K562 (cell line): Measurements from ENCODE around the gene PLAAT4. TPM values are rescaled to one million over a fixed set of nuclear protein-coding genes. Genes with fewer than 3 reads are reported as not detected.

Experiments used
- ATAC-seq: fragments of 200-7000 bp; cut with Tn5 transposase; 3 replicates; pipeline ENCODE4 v1.9.1; 2020; ENCODE audit warnings: moderate library complexity
- BruUV-seq: library from RNA; stranded (reverse); fragments of 400-500 nt; replicated peaks from 2 replicates; lab custom pipeline; 2021; lab: Mats Ljungman, UMichigan
- CTCF ChIA-PET: fragments of 300-600 bp; formaldehyde crosslinking; extraction: SDS; loops from one replicate; lab custom pipeline; 2021; ENCODE audit warnings: low intra/inter-chr PET ratio; lab: Yijun Ruan, JAX
- POLR2A ChIA-PET: fragments of 300-600, 350-650 bp; sonication (Branson Sonifier 250); formaldehyde crosslinking; extraction: SDS; loops from one replicate; lab custom pipeline; 2021; ENCODE audit warnings: antibody characterized with exemption, inconsistent platforms; lab: Yijun Ruan, JAX
- DNase-seq, 4 experiments: peaks; one replicate each; pipeline versions ENCODE4 v3.0.0 to v3.0.0-alpha.2; 2011 to 2018; ENCODE audit warnings: low spot score in 3 of 4, mixed read lengths in 3 of 4; ENCODE audit errors: extremely low read depth in 1 of 4
- FAIRE-seq: peaks from 2 replicates; lab custom pipeline; 2011; peaks lifted over from hg19 to GRCh38; lab: Jason Lieb, UNC
- H2AFZ ChIP-seq: 2 replicates; pipeline ENCODE4 v1.6.0; 2011; ENCODE audit warnings: low read depth, low read length, control low read depth, inconsistent platforms
- H3K27ac ChIP-seq: fragments of 200-600 bp; 3 replicates; pipeline ENCODE4 v1.8.0; 2011; ENCODE audit warnings: low read depth, mild to moderate bottlenecking, control low read depth, inconsistent platforms, low read length, moderate library complexity, mixed read lengths; ENCODE audit errors: extremely low read depth
- H3K27me3 ChIP-seq, 2 experiments: fragments of 300-600 bp in 1 of 2; 2 replicates in 1 of 2; 3 replicates in 1 of 2; pipeline versions ENCODE4 v1.6.0 to v1.8.0; 2011; ENCODE audit warnings: inconsistent platforms in 2 of 2, low read length in 2 of 2, mild to moderate bottlenecking in 1 of 2, mixed read lengths in 1 of 2, moderate library complexity in 1 of 2; ENCODE audit not compliant: control insufficient read depth in 2 of 2, insufficient read depth in 2 of 2
- H3K36me3 ChIP-seq: fragments of 300-600 bp; 3 replicates; pipeline ENCODE4 v1.8.0; 2011; ENCODE audit warnings: mild to moderate bottlenecking, low read length, inconsistent platforms; ENCODE audit not compliant: control insufficient read depth, insufficient read depth
- H3K4me1 ChIP-seq, 2 experiments: fragments of 200-600 bp in 1 of 2; replicated peaks in 1 of 2; 2 replicates in 1 of 2; 3 replicates in 1 of 2; pipeline versions ENCODE4 v1.5.1 to v1.8.0; 2011; ENCODE audit warnings: inconsistent platforms in 2 of 2, low read length in 2 of 2, mild to moderate bottlenecking in 1 of 2, mixed read lengths in 1 of 2, moderate library complexity in 1 of 2; ENCODE audit not compliant: control insufficient read depth in 2 of 2, insufficient read depth in 2 of 2
- H3K4me2 ChIP-seq: 2 replicates; pipeline ENCODE4 v1.6.1; 2011; ENCODE audit warnings: low read length, control low read depth, inconsistent platforms, mixed read lengths; ENCODE audit not compliant: insufficient read depth
- H3K4me3 ChIP-seq: fragments of 200-600 bp; sonication (generic), shearing (Covaris generic); 2 replicates; pipeline ENCODE4 v1.5.1; 2016; ENCODE audit warnings: control low read depth, inconsistent platforms
- H3K79me2 ChIP-seq: fragments of 200-600 bp; 3 replicates; pipeline ENCODE4 v1.8.0; 2011; ENCODE audit warnings: low read length, inconsistent platforms; ENCODE audit not compliant: control insufficient read depth, insufficient read depth
- H3K9ac ChIP-seq, 2 experiments: 2 replicates each; pipeline versions ENCODE4 v1.6.0 to v1.6.1; 2011; ENCODE audit warnings: low read depth in 2 of 2, low read length in 2 of 2, control low read depth in 1 of 2, inconsistent platforms in 1 of 2, mild to moderate bottlenecking in 1 of 2, mixed read lengths in 1 of 2; ENCODE audit not compliant: insufficient read depth in 1 of 2
- H3K9me1 ChIP-seq: one replicate; pipeline ENCODE4 v1.6.0; 2011; ENCODE audit warnings: inconsistent platforms, mild to moderate bottlenecking, low read length, moderate library complexity; ENCODE audit not compliant: control insufficient read depth, insufficient read depth
- H3K9me3 ChIP-seq: replicated peaks from 2 replicates; pipeline ENCODE4 v1.5.1; 2011; ENCODE audit warnings: low read depth, low read length, inconsistent platforms; ENCODE audit not compliant: control insufficient read depth, insufficient read depth
- H4K20me1 ChIP-seq: replicated peaks from 2 replicates; pipeline ENCODE4 v1.6.1; 2011; ENCODE audit warnings: low read length, inconsistent platforms, mixed read lengths; ENCODE audit not compliant: control insufficient read depth, insufficient read depth
- CBX3 ChIP-seq, 2 experiments: IDR thresholded peaks; 1 replicate in 1 of 2; 2 replicates in 1 of 2; pipeline ENCODE4 v1.6.1; 2012; ENCODE audit warnings: inconsistent platforms in 2 of 2, low read length in 2 of 2, borderline replicate concordance in 1 of 2, control low read depth in 1 of 2
- HNRNPK ChIP-seq: fragments of 200-400 bp; formaldehyde crosslinking; IDR thresholded peaks from one replicate; pipeline ENCODE4 v1.6.1; 2018; ENCODE audit warnings: mild to moderate bottlenecking, low read depth, low read length; ENCODE audit not compliant: poor library complexity, severe bottlenecking
- KLF16 ChIP-seq: IDR thresholded peaks from 2 replicates; pipeline ENCODE4 v1.6.1; 2016; ENCODE audit warnings: antibody characterized with exemption
- NR2C1 ChIP-seq, 2 experiments: fragments of 450-650 bp; IDR thresholded peaks; 2 replicates each; pipeline ENCODE4 v1.6.1; 2017; ENCODE audit warnings: mild to moderate bottlenecking in 2 of 2, antibody characterized with exemption in 1 of 2, inconsistent platforms in 1 of 2, missing compliant biosample characterization in 1 of 2, missing genetic modification characterization in 1 of 2
- RAD51 ChIP-seq: fragments of 450-650 bp; IDR thresholded peaks from 2 replicates; pipeline ENCODE4 v1.7.1; 2016; ENCODE audit warnings: low read depth, mild to moderate bottlenecking, borderline replicate concordance
- RCOR1 ChIP-seq, 2 experiments: IDR thresholded peaks; 2 replicates each; pipeline ENCODE4 v1.6.1; 2012; ENCODE audit warnings: low read depth in 2 of 2, low read length in 2 of 2, borderline replicate concordance in 1 of 2, improper control_type of control experiment in 1 of 2
- RFX7 ChIP-seq: fragments of 250-450 bp; sonication (Bioruptor Pico); IDR thresholded peaks from 2 replicates; pipeline ENCODE4 v1.5.1; 2021; ENCODE audit warnings: mild to moderate bottlenecking
- SMARCA5 ChIP-seq: fragments of 450-650 bp; IDR thresholded peaks from 2 replicates; pipeline ENCODE4 v1.6.1; 2016
- SOX6 ChIP-seq: fragments of 450-650 bp; IDR thresholded peaks from 2 replicates; pipeline ENCODE4 v1.6.1; 2014; ENCODE audit warnings: mild to moderate bottlenecking
- SRSF1 ChIP-seq: fragments of 200-400 bp; formaldehyde crosslinking; IDR thresholded peaks from 2 replicates; pipeline ENCODE4 v1.6.1; 2017; ENCODE audit warnings: mild to moderate bottlenecking, low read depth, low read length, moderate library complexity
- YBX1 ChIP-seq: fragments of 450-650 bp; IDR thresholded peaks from 2 replicates; pipeline ENCODE4 v1.7.1; 2016; ENCODE audit warnings: mild to moderate bottlenecking
- ZKSCAN8 ChIP-seq: fragments of 200-800 bp; sonication (Bioruptor generic); IDR thresholded peaks from 2 replicates; pipeline ENCODE4 v1.6.1; 2016; ENCODE audit warnings: missing genetic modification characterization, missing compliant biosample characterization
- ZNF232 ChIP-seq: sonication (generic); formaldehyde crosslinking; IDR thresholded peaks from 2 replicates; pipeline ENCODE4 v1.8.0; 2022; ENCODE audit warnings: mild to moderate bottlenecking, missing genetic modification reagents
- WGBS: fragments of 100-300 bp; shearing (Covaris generic); methylation state at CpG from one replicate; pipeline ENCODE4 v1.1.6; 2016; ENCODE audit warnings: low coverage, mixed read lengths; ENCODE audit not compliant: insufficient coverage; ENCODE audit errors: missing lambda C conversion rate; 5-methylcytosine and 5-hydroxymethylcytosine counted together
- in situ Hi-C: fragments of 300-500 bp; cut with MboI; formaldehyde crosslinking; loops from 4 replicates; pipeline ENCODE4 v1.15.0; 2018; ENCODE audit warnings: inconsistent platforms, mixed read lengths
- intact Hi-C: fragments of 100-400 bp; cut with micrococcal nuclease; formaldehyde crosslinking; loops from 2 replicates; pipeline ENCODE4 v1.14.2; 2022
- polyA plus RNA-seq, 8 experiments: library from polyadenylated mRNA; depleted of rRNA in 4 of 8; stranded (reverse) in 5 of 8; unstranded in 3 of 8; fragments of >200 nt; fragmentation: Nextera tagmentation in 2 of 8; fragmentation: Illumina TruSeq in 1 of 8; extraction: Ambion mirVana in 2 of 8; extraction: Trizol in 1 of 8; gene quantifications; 2 replicates each; pipeline versions ENCODE4 v1.2.1 to v1.2.3, GENCODE V29; 2011 to 2014; ENCODE audit warnings: inconsistent platforms in 1 of 8, missing spikeins in 1 of 8
- total RNA-seq, 7 experiments: library from RNA; depleted of rRNA in 6 of 7; stranded (reverse); fragments of >200 nt in 6 of 7; fragmentation: Illumina TruSeq in 2 of 7; extraction: Trizol in 2 of 7; gene quantifications; 2 replicates each; pipeline versions ENCODE4 v1.2.1 to v1.2.3, GENCODE V29; 2011 to 2021; ENCODE audit warnings: low replicate concordance in 1 of 7
- TF ChIP-seq, protein P1 (sequence below): fragments of 250-450 bp; sonication (Bioruptor Pico); IDR thresholded peaks from 2 replicates; pipeline ENCODE4 v1.4.0; 2020; ENCODE audit warnings: borderline replicate concordance

Gene PLAAT4
- total and polyA plus RNA-seq, 9 of the 15 experiments (the other 6 are each of a cell fraction or from before 2014, with no cell fraction given): 0.54 to 3.0 (median 1.3) TPM; not detected in 1

DNA sequence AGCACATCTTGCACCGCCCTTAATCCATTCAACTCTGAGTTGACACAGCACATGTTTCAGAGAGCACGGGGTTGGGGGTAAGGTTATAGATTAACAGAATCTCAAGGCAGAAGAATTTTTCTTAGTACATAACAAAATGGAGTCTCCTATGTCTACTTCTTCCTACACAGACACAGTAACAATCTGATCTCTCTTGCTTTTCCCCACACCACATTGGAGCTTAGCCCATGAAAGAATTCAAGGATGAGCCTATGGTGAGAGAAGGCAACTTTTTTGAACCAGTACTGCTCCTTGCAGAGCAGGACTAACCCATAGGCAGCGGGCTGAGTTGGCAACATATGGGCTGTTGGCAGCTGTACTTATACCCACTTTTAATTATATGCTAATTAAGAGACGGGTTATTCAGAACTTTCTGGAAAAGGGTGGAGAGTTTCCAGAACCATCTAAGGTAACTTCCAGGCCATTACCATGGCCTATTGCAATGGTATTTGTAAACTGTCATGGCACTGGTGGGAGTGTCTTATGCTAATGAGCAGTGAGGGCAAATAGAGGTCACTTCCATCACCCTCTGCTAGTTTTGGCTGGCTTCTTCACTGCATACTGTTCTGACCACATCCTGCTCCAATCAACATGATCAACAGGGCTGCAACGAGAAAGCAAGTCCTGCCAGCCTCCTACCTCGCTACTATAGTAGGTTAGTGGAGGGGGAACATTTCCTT lies 5.4 kb upstream of the PLAAT4 start (continued):
- TF ChIP-seq CBX3 (IDR thresholded peaks at IDR 0.05; ENCODE audit: borderline replicate concordance in 1 of 2, low read length in 2 of 2): peak in 1 of 2 experiments; percentile 55; a peak in 1 of 3 replicates
- TF ChIP-seq NR2C1 (IDR thresholded peaks at IDR 0.05): 0 out of 2 replicates have a peak, but pooled peaks have one; percentile 10
- peak; percentile 89 for TF ChIP-seq NR2C1 (tag; IDR thresholded peaks at IDR 0.05)
- TF ChIP-seq KLF16: peak; percentile 64
- TF ChIP-seq, protein P1, sequence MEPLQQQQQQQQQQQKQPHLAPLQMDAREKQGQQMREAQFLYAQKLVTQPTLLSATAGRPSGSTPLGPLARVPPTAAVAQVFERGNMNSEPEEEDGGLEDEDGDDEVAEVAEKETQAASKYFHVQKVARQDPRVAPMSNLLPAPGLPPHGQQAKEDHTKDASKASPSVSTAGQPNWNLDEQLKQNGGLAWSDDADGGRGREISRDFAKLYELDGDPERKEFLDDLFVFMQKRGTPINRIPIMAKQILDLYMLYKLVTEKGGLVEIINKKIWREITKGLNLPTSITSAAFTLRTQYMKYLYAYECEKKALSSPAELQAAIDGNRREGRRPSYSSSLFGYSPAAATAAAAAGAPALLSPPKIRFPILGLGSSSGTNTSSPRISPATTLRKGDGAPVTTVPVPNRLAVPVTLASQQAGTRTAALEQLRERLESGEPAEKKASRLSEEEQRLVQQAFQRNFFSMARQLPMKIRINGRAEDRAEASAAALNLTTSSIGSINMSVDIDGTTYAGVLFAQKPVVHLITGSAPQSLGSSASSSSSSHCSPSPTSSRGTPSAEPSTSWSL (CRISPR knock-in tag): peak; percentile 97; the same call in 1 of the 2 replicates
- peak; percentile 66; the same call in 1 of the 2 replicates for TF ChIP-seq SOX6

DNA sequence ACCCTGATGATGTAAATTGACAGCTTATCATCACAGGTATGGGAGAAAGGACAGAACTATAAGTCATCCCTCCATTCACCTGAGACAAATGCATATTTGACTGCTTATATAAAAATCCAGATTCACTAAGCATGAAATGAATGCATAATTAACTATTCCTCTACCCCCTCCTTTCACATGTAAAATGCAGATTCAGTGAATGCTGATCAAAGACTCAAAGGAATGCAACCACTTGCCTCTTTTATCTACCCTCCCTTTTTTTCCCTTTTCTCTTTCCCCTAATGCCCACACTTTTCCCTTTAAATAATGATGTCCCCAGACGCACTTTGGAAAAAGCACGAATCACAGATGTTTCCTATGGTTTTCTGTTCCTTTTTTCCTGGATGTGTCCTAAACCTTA lies 4.5 kb upstream of the PLAAT4 start:
- no peak for ATAC-seq
- Histone ChIP-seq H4K20me1 (no peaks in the 10 kb centered on the region), H3K9me1 (no peaks in the 10 kb centered on the region), H3K4me1 (peaks cover 19 to 66% of the 10 kb centered on the region in 2 experiments), H3K79me2 (no peaks in the 10 kb centered on the region), H2AFZ (peak overlapping the region; percentile 77), H3K36me3 (no peaks in the 10 kb centered on the region), H3K9me3 (no peaks in the 10 kb centered on the region), H3K9ac (peak overlapping the region in 1 of 2 experiments; percentile 28; a peak in 1 of 4 replicates), H3K27me3 (no peaks in the 10 kb centered on the region), H3K4me3 (no peak overlapping the region), H3K27ac (peak overlapping the region; percentile 76), H3K4me2 (peak overlapping the region; percentile 57; the same call in 1 of the 2 replicates)
- WGBS: 69% methylated on average over 2 of the region's 2 CpGs
- in situ Hi-C loops (no loop called here), intact Hi-C loops (no loop called here)
- DNase-seq: no peak
- POLR2A ChIA-PET: interaction anchor here (0.6 to 1.8 kb wide), 3 partner anchors 10 to 691 kb away, joined by 3 to 7 read pairs (median 4); no protein-coding TSS in a partner anchor
- no peak for FAIRE-seq
- CTCF ChIA-PET: no interaction called here
- TF ChIP-seq SRSF1 (no peak), RAD51 (no peak), ZNF232 (CRISPR knock-in tag) (peak; percentile 94), YBX1 (no peak), ZKSCAN8 (CRISPR knock-in tag) (no peak), SMARCA5 (0 out of 2 replicates have a peak, but pooled peaks have one; percentile 15), RFX7 (CRISPR knock-in tag) (0 out of 2 replicates have a peak, but pooled peaks have one; percentile 26), RCOR1 (IDR thresholded peaks at IDR 0.05; ENCODE audit: borderline replicate concordance in 1 of 2, low read depth in 2 of 2, low read length in 2 of 2) (no peak), HNRNPK (no peak)
- BruUV-seq: no TSS peak
